RWPE1 (cell line): ENCODE measurements around the gene PCDHGB1.

ENCODE experiments used
- CTCF ChIA-PET: fragments of 350-600 bp; sonication (Branson Sonifier 250); formaldehyde crosslinking; extraction: SDS; loops from one replicate; lab custom pipeline; 2021; lab: Yijun Ruan, JAX
- POLR2A ChIA-PET: fragments of 400-600 bp; formaldehyde crosslinking; extraction: SDS; loops from one replicate; lab custom pipeline; 2020; ENCODE audit warnings: antibody characterized with exemption; ENCODE audit not compliant: low non-redundant PET; lab: Yijun Ruan, JAX
- DNase-seq: peaks from one replicate; pipeline ENCODE4 v3.0.0; 2012; ENCODE audit warnings: low spot score
- H3K27ac ChIP-seq: fragments of 450-650 bp; 2 replicates; pipeline ENCODE4 v1.5.1; 2017
- CTCF ChIP-seq: fragments of 450-650 bp; conservative IDR thresholded peaks from 2 replicates; pipeline ENCODE4 v1.5.1; 2017; ENCODE audit warnings: low read depth, mild to moderate bottlenecking

PCDHGB1 gene

DNA sequence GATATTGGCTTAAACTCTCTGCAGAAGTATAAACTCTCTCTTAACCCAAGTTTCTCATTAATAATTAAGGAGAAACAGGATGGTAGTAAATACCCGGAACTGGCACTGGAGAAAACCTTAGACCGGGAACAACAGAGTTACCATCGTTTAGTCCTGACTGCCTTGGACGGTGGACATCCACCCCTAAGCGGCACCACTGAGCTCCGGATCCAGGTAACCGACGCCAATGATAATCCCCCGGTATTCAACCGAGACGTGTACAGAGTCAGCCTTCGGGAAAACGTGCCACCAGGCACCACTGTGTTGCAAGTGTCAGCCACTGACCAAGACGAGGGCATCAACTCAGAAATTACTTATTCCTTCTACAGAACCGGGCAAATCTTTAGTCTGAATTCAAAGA, 48.7 kb downstream of the PCDHGB1 start:
- CTCF ChIA-PET = interaction anchor here (1.7 kb wide), 1 partner anchor 68 kb away, joined by 4 read pairs; the partner anchor contains the start of gene PCDHGA1
- no peak for DNase-seq
- H3K27ac ChIP-seq = no peak overlapping the region
- TF ChIP-seq CTCF = no peak
- POLR2A ChIA-PET = no interaction called here

GRCh38 chr5:141399555-141400258, 49.8 kb downstream of the PCDHGB1 start:
- TF ChIP-seq CTCF = no peak
- DNase-seq = no peak
- ChIA-PET CTCF (interaction anchor here (0.5 kb wide), 1 partner anchor 9 kb away, joined by 3 read pairs; no protein-coding TSS in a partner anchor), POLR2A (no interaction called here)
- H3K27ac ChIP-seq = no peak overlapping the region
